HG03575 (cell line): ENCODE measurements around the gene SEMG1.

Source experiments
- ATAC-seq: cut with Tn5 transposase; IDR thresholded peaks from one replicate; pipeline ENCODE4 v1.9.1; 2021; ENCODE audit not compliant: unreplicated experiment, insufficient number of reproducible peaks, low FRiP score; ENCODE audit errors: extremely low read depth

SEMG1 gene

GRCh38 chr20:45218124-45218523 is 11.3 kb downstream of the SEMG1 start:
- no peak for ATAC-seq

DNA sequence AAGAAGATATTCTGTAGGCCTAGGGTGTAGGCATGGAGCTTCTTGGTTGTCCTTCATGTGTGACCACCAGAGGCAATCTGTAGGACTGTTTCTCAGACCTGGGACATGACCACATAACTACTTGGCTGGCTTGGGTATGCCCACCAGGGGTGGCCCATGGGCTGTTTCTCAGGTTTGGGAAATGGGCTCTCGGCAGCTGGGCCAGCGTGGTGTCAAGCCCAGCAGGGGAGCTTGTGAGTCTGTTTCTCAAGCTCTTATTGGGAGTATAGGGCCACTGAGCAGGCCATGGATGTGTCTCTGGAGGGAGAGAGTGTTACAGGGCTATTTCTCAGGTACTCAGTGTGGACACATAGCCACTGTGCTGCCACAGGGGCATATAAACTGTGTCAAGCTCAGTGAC is 11.8 kb downstream of the SEMG1 start:
- no peak for ATAC-seq

GRCh38 chr20:45221076-45221475 is 14.2 kb downstream of the SEMG1 start, which contains the start of gene SEMG2:
Gene SEMG2, plus strand, starts transcription at chr20:45221373. Its CDS starts 17 bp downstream, at chr20:45221390.
- no peak for ATAC-seq

DNA sequence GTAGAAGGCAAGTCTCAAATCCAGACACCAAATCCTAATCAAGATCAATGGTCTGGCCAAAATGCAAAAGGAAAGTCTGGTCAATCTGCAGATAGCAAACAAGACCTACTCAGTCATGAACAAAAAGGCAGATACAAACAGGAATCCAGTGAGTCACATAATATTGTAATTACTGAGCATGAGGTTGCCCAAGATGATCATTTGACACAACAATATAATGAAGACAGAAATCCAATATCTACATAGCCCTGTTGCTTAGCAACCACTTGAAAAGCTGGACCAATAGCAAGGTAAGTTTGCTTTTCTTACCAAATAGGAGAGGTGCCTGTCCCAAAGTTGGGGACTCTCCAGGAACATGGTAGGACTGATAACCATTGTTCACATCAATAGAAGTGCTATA is 16.3 kb downstream of the SEMG1 start:
- ATAC-seq: no peak

- no peak for ATAC-seq
Observed at GRCh38 chr20:45226287-45226686, 19.5 kb downstream of the SEMG1 start.

GRCh38 chr20:45229264-45230056 is 22.6 kb downstream of the SEMG1 start:
- ATAC-seq: no peak

DNA sequence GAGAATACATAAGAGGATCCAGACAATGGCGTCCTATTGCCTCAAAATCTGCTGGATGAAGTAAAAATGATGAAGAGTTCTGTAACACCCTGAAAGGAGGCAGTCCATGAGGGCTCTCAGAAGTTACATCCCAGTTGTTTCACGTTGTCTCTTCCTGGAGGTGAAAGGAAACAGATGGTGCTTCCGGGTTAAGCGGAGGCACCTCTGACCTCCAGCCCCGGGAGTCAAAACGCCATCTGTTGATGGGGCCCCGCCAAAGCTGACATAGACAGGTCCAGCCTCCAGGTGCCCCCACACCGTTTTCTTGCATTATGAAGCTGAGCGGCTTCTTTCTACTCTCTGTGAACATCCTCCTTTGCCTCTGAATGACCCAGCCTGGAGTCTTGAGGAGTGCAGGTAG is 23.8 kb downstream of the SEMG1 start:
- no peak for ATAC-seq

GRCh38 chr20:45235995-45236394 is 29.2 kb downstream of the SEMG1 start:
- ATAC-seq: no peak

DNA sequence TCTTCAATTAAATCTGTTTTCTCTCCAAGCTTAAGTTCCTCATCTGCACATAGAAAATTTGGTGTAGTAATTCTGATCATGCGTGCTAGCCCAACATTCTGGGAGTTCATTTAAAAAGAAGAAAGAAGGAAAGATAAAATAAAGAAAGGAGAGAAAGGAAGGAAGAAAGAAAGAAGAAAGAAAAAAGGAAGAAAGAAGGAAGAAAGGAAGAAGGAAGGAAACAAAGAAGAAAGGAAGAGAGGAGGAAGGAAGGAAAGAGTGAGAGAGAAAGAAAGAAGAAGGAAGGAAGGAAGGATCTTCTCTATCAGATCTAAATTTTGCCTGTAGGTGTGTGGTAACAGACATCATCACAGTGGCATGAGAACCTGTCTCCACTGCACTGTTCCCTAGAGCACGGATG is 31.3 kb downstream of the SEMG1 start:
- ATAC-seq: no peak

- ATAC-seq: no peak
Observed at GRCh38 chr20:45246109-45246508, 39.3 kb downstream of the SEMG1 start.

- no peak for ATAC-seq
Observed at GRCh38 chr20:45247865-45248264, 41.0 kb downstream of the SEMG1 start.

DNA sequence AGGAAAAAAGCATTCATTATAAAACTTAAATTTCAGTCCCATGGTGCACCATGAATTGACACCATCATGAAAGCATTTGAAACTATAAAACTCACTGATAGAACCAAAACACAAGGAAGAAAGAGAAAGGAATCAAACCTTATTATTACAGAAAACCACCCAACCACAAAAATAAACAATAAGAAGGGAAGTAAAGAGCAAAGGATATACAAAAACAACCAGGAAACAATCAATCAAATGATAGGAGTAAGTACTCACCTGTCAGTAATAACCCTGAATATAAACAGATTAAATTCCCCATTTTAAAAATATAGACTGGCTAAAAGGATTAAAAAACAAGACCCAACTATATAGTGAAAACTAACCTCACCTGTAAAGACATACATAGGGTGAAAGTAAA is 41.8 kb downstream of the SEMG1 start:
- no peak for ATAC-seq

DNA sequence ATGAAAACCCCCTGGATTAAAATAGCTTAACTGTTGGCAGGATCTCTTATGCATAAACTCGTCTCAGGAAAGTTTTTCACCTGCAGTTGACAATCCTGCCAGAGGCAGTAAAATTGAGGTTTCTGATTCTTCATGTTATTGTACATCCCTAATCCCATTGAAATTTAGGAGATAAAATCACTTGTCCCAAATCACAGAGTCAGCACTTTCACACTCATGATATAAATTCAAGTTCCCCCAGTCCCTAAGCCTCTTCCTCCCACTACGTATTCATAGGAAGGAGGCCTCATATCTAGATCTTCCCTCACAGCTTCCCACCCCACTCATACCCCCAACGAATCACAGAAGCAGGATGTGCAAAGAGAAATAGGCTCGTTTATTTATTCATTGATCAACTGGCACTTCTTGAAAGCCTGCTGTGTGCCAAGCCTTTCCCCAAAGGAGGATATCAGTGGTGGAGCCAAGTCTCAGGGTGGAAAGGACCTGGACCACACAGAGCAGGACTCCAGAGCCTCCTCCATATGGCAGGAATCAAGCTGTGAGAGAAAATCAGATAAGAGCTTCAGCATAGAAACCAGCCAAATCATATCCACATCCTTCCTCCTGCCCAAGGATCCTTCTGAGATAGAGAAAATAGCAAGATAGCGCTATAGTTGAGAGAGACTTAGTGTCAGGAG is 45.2 kb downstream of the SEMG1 start:
- no peak for ATAC-seq

- no peak for ATAC-seq
Observed at GRCh38 chr20:45253261-45253660, 46.4 kb downstream of the SEMG1 start.

- ATAC-seq: no peak
Observed at GRCh38 chr20:45254383-45255262, 47.8 kb downstream of the SEMG1 start, which contains the start of gene SLPI. Gene SLPI, minus strand, starts transcription at chr20:45254564. Its CDS starts 21 bp downstream, at chr20:45254543.

- ATAC-seq: no peak
Observed at GRCh38 chr20:45257161-45257560, 50.3 kb downstream of the SEMG1 start.

DNA sequence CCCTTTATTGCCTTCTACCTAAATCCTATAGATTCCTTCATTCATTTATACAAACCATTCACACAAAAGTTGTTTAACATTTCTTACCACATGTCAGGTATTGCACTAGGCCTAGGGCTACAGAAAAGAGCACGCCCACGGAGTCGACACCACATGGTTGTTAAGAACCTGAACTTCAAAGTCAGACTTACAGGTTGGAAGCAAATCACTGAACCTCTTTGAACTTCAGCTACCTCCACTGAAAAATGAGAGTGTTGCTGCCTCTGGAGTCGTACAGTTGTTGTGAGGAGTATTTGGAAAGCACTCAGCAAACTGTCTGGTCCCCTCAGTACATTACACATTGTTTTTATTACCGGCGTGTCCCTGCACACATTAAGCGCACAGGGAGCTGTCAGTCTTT is 50.9 kb downstream of the SEMG1 start:
- ATAC-seq: no peak

GRCh38 chr20:45258259-45258658 is 51.4 kb downstream of the SEMG1 start:
- ATAC-seq: no peak

GRCh38 chr20:45258664-45259063 is 51.8 kb downstream of the SEMG1 start:
- no peak for ATAC-seq
